GM10847 (cell line): ENCODE results near the gene USP5.

Source experiments
- POLR2A ChIP-seq: IDR thresholded peaks from 2 replicates; pipeline ENCODE4 v1.6.1; 2011; ENCODE audit not compliant: insufficient read length; ENCODE audit errors: extremely low read depth

The USP5 gene

GRCh38 chr12:6822426-6823135 is 29.4 kb upstream of the USP5 start:
- no peak for TF ChIP-seq POLR2A

- no peak for TF ChIP-seq POLR2A
These were observed 28.5 kb upstream of the USP5 start for GRCh38 chr12:6823182-6824084.

GRCh38 chr12:6824085-6824775 is 27.7 kb upstream of the USP5 start:
- TF ChIP-seq POLR2A: no peak

GRCh38 chr12:6824901-6825381 is 27.0 kb upstream of the USP5 start:
- no peak for TF ChIP-seq POLR2A

- no peak for TF ChIP-seq POLR2A
These were observed 26.4 kb upstream of the USP5 start for GRCh38 chr12:6825398-6826124.

GRCh38 chr12:6826125-6826733 is 25.7 kb upstream of the USP5 start:
- no peak for TF ChIP-seq POLR2A

- TF ChIP-seq POLR2A: no peak
These were observed 25.1 kb upstream of the USP5 start for GRCh38 chr12:6826734-6827436.

- TF ChIP-seq POLR2A: no peak
These were observed 24.5 kb upstream of the USP5 start for GRCh38 chr12:6827437-6827911.

- TF ChIP-seq POLR2A: no peak
These were observed 23.8 kb upstream of the USP5 start, which contains the start of gene P3H3 for GRCh38 chr12:6827982-6828780. P3H3 (plus strand) TSS chr12:6828407; CDS start chr12:6828441, 34 bp downstream.

GRCh38 chr12:6828781-6829535 is 23.0 kb upstream of the USP5 start:
- no peak for TF ChIP-seq POLR2A

GRCh38 chr12:6829536-6830220 is 22.3 kb upstream of the USP5 start:
- no peak for TF ChIP-seq POLR2A
